LNCaP clone FGC (cell line): ENCODE results near the gene OXCT1.

Experiments used
- DNase-seq: peaks from one replicate; pipeline ENCODE4 v3.0.0-alpha.2; 2011; ENCODE audit warnings: low read depth
- H3K4me3 ChIP-seq: 2 replicates; pipeline ENCODE4 v1.5.1; 2011; ENCODE audit warnings: mild to moderate bottlenecking, low read depth, low read length, control low read depth
- CTCF ChIP-seq: IDR thresholded peaks from 2 replicates; pipeline ENCODE4 v1.5.1; 2012; ENCODE audit warnings: mild to moderate bottlenecking; ENCODE audit not compliant: control insufficient read depth, insufficient read depth; ENCODE audit errors: extremely low read depth

Gene OXCT1

GRCh38 chr5:41883243-41883642 is 13.0 kb upstream of the OXCT1 start:
- no peak overlapping the region for H3K4me3 ChIP-seq
- TF ChIP-seq CTCF, result no peak
- DNase-seq, result no peak

GRCh38 chr5:41882765-41883164 is 12.5 kb upstream of the OXCT1 start:
- TF ChIP-seq CTCF, result no peak
- H3K4me3 ChIP-seq, result no peak overlapping the region
- DNase-seq, result no peak

GRCh38 chr5:41878643-41879478 is 8.6 kb upstream of the OXCT1 start:
- TF ChIP-seq CTCF, result no peak
- DNase-seq, result no peak
- H3K4me3 ChIP-seq, result no peak overlapping the region

- no peak for TF ChIP-seq CTCF
- DNase-seq, result no peak
- H3K4me3 ChIP-seq, result no peak overlapping the region
These were observed 7.9 kb upstream of the OXCT1 start for GRCh38 chr5:41878173-41878572.

- DNase-seq, result no peak
- no peak for TF ChIP-seq CTCF
- no peak overlapping the region for H3K4me3 ChIP-seq
These were observed 7.2 kb upstream of the OXCT1 start for GRCh38 chr5:41877408-41877807.

GRCh38 chr5:41876678-41877077 is 6.5 kb upstream of the OXCT1 start:
- no peak for DNase-seq
- no peak overlapping the region for H3K4me3 ChIP-seq
- TF ChIP-seq CTCF, result no peak

- DNase-seq, result no peak
- TF ChIP-seq CTCF, result no peak
- H3K4me3 ChIP-seq, result no peak overlapping the region
These were observed 4.9 kb upstream of the OXCT1 start for GRCh38 chr5:41875121-41875520.
